Stimulated activated CD4-positive, alpha-beta T cell treated with anti-CD3 and anti-CD28 coated beads, Interleukin-12 subunit alpha, Interleukin-12 subunit beta, amount 100 ng/mL, for 48 hours (primary cell): ENCODE results near the gene PKN2.
"Not testable (repeated sequence)": the region's sequence is repeated elsewhere in the genome, so short reads cannot be mapped to it uniquely, and the experiment has no call there.

Experiments
- DNase-seq, 3 donors: peaks; one replicate each; pipeline ENCODE4 v3.0.0-alpha.2; 2020; ENCODE audit warnings: low read depth in 2 of 3, low spot score in 1 of 3

Gene PKN2

GRCh38 chr1:88784551-88784950, 100.5 kb downstream of the PKN2 start:
- no peak for DNase-seq

- no peak for DNase-seq
Measured at GRCh38 chr1:88787023-88787903, 103.2 kb downstream of the PKN2 start.

- DNase-seq = no peak
Measured at GRCh38 chr1:88791192-88791591, 107.1 kb downstream of the PKN2 start.

GRCh38 chr1:88799491-88799890, 115.4 kb downstream of the PKN2 start:
- DNase-seq = no peak

GRCh38 chr1:88800382-88801051, 116.4 kb downstream of the PKN2 start:
- DNase-seq = peak in 2 of 3 donors; percentile 16 to 50

- no peak for DNase-seq
Measured at GRCh38 chr1:88801575-88802208, 117.6 kb downstream of the PKN2 start.

GRCh38 chr1:88802404-88802803, 118.3 kb downstream of the PKN2 start:
- DNase-seq = no peak

GRCh38 chr1:88802950-88803349, 118.9 kb downstream of the PKN2 start:
- no peak for DNase-seq

GRCh38 chr1:88803444-88803843, 119.4 kb downstream of the PKN2 start:
- no peak for DNase-seq

- no peak for DNase-seq
Measured at GRCh38 chr1:88812366-88812765, 128.3 kb downstream of the PKN2 start.

- DNase-seq = no peak
Measured at GRCh38 chr1:88813471-88813870, 129.4 kb downstream of the PKN2 start.

GRCh38 chr1:88819642-88820041, 135.6 kb downstream of the PKN2 start:
- not testable (repeated sequence) for DNase-seq

- DNase-seq = no peak
Measured at GRCh38 chr1:88825721-88826120, 141.6 kb downstream of the PKN2 start.

- DNase-seq = no peak
Measured at GRCh38 chr1:88847643-88848042, 163.6 kb downstream of the PKN2 start.

- DNase-seq = no peak
Measured at GRCh38 chr1:88851303-88852063, 167.4 kb downstream of the PKN2 start.

- DNase-seq = no peak
Measured at GRCh38 chr1:88867743-88868521, 183.9 kb downstream of the PKN2 start.

- DNase-seq = not testable (repeated sequence)
Measured at GRCh38 chr1:88869644-88870043, 185.6 kb downstream of the PKN2 start.

- no peak for DNase-seq
Measured at GRCh38 chr1:88873737-88874349, 189.8 kb downstream of the PKN2 start.

GRCh38 chr1:88875595-88875994, 191.5 kb downstream of the PKN2 start:
- DNase-seq = no peak
